ENCODE measurements around the gene IFI27L2.

DNA sequence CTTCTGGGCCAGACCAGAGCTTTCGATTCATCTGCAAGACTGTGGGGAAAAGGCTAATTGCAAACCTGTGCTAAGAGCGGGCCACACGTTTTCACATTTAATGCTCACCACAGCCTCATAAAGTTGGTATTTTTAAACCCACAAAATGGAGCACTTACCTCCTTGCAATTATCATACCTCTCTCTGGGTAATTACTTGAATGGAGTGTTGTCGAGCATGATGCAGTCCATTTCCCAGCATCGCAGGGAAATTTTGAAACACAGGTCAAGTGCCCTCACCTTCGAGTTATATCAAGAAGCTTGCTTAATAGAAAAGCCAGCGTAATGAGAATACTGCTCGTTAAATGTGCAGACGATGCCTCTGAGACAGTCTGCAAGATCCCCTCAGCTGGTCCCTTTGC is 8.8 kb upstream of the IFI27L2 start:
- TF ChIP-seq POLR2AphosphoS5 (IDR thresholded peaks at IDR 0.05) (no peak), EP300 (IDR thresholded peaks at IDR 0.05; ENCODE audit: low read depth) (no peak), CTCF (IDR thresholded peaks at IDR 0.05) (no peak), POLR2A (IDR thresholded peaks at IDR 0.05) (no peak)

All from transverse colon (tissue), 4 donors.